Thyroid gland (tissue), 4 donors: ENCODE measurements around the gene PBX3.

Experiments used
- CTCF ChIP-seq, 6 experiments: fragments of 200-600 bp in 3 of 6; fragments of 450-650 bp in 3 of 6; sonication (generic) in 3 of 6; IDR thresholded peaks; one replicate each; pipeline ENCODE4 v1.5.1; 2016 to 2019; ENCODE audit warnings: antibody characterized with exemption in 6 of 6, mild to moderate bottlenecking in 2 of 6, inconsistent platforms in 1 of 6, moderate library complexity in 1 of 6
- POLR2A ChIP-seq, 2 donors: fragments of 450-650 bp; IDR thresholded peaks; one replicate each; pipeline ENCODE4 v1.6.1; 2017; ENCODE audit warnings: antibody characterized with exemption in 2 of 2, mild to moderate bottlenecking in 2 of 2, moderate library complexity in 1 of 2

GRCh38 chr9:125726456-125727132 lies 20.6 kb upstream of the PBX3 start:
- TF ChIP-seq POLR2A (IDR thresholded peaks at IDR 0.05) = no peak
- no peak for TF ChIP-seq CTCF (IDR thresholded peaks at IDR 0.05)
